HCT116 (cell line): ENCODE measurements around the gene SMG6. TPM values are rescaled to one million over a fixed set of nuclear protein-coding genes. Genes with fewer than 3 reads are reported as not detected.

Experiments
- ATAC-seq: fragments of 200-7000 bp; cut with Tn5 transposase; 2 replicates; pipeline ENCODE4 v1.9.1; 2020; ENCODE audit warnings: mild to moderate bottlenecking, moderate library complexity
- BruUV-seq: library from RNA; stranded (reverse); fragments of 400-500 nt; replicated peaks from 2 replicates; lab custom pipeline; 2021; lab: Mats Ljungman, UMichigan
- CTCF ChIA-PET: fragments of 300-600 bp; sonication (Branson Sonifier 250); formaldehyde crosslinking; loops from one replicate; lab custom pipeline; 2021; ENCODE audit warnings: antibody characterized with exemption; lab: Charles Lee
- POLR2A ChIA-PET: fragments of 300-600, 350-600 bp; sonication (Branson Sonifier 250); formaldehyde crosslinking; loops from one replicate; lab custom pipeline; 2021; ENCODE audit warnings: antibody characterized with exemption; lab: Charles Lee
- RAD21 ChIA-PET, 2 experiments: fragments of 300-600 bp; sonication (Branson Sonifier 250); formaldehyde crosslinking; loops; one replicate each; lab custom pipeline; 2023; ENCODE audit warnings: low total read pairs in 2 of 2; ENCODE audit not compliant: uncharacterized antibody in 2 of 2, unreplicated experiment in 2 of 2, low non-redundant PET in 1 of 2; lab: Charles Lee
- DNase-seq: peaks from one replicate; pipeline ENCODE4 v3.0.0-alpha.2; 2010; ENCODE audit warnings: low read depth, low spot score
- H2AFZ ChIP-seq: fragments of 200-600 bp; shearing (Covaris generic), sonication (generic); 2 replicates; pipeline ENCODE4 v1.6.1; 2017; ENCODE audit warnings: low read depth, mixed run types, mixed read lengths, antibody characterized with exemption, low read length; ENCODE audit not compliant: poor library complexity, severe bottlenecking
- H3K27ac ChIP-seq: 2 replicates; pipeline ENCODE4 v1.5.1; 2012; ENCODE audit warnings: low read depth, low read length
- H3K27me3 ChIP-seq: fragments of 200-600 bp; sonication (generic); 2 replicates; pipeline ENCODE4 v1.6.1; 2016; ENCODE audit warnings: mixed run types, low read length, mixed read lengths; ENCODE audit not compliant: insufficient read depth
- H3K36me3 ChIP-seq, 2 experiments: fragments of 200-500 bp in 1 of 2; fragments of 200-600 bp in 1 of 2; sonication (Bioruptor generic) in 1 of 2; sonication (generic) in 1 of 2; 2 replicates each; pipeline versions ENCODE4 v1.5.1 to v1.6.1; 2014 to 2016; ENCODE audit warnings: low read length in 2 of 2, inconsistent platforms in 1 of 2, mixed read lengths in 1 of 2, mixed run types in 1 of 2; ENCODE audit not compliant: insufficient read depth in 2 of 2, control insufficient read depth in 1 of 2
- H3K4me1 ChIP-seq, 2 experiments: fragments of 200-600 bp in 1 of 2; sonication (generic) in 1 of 2; 2 replicates each; pipeline versions ENCODE4 v1.5.1 to v1.6.1; 2012 to 2017; ENCODE audit warnings: low read length in 2 of 2, inconsistent platforms in 1 of 2, mild to moderate bottlenecking in 1 of 2, mixed read lengths in 1 of 2, mixed run types in 1 of 2, moderate library complexity in 1 of 2; ENCODE audit not compliant: insufficient read depth in 2 of 2, control insufficient read depth in 1 of 2
- H3K4me2 ChIP-seq: fragments of 200-600 bp; sonication (generic); 2 replicates; pipeline ENCODE4 v1.6.1; 2017; ENCODE audit warnings: mixed run types, low read length, mixed read lengths
- H3K4me3 ChIP-seq, 2 experiments: fragments of 200-600 bp in 1 of 2; sonication (generic) in 1 of 2; replicated peaks in 1 of 2; 2 replicates each; pipeline ENCODE4 v1.5.1; 2011 to 2016; ENCODE audit warnings: low read length in 2 of 2, control low read depth in 1 of 2, low read depth in 1 of 2, mild to moderate bottlenecking in 1 of 2, mixed read lengths in 1 of 2, mixed run types in 1 of 2
- H3K79me2 ChIP-seq: fragments of 200-600 bp; sonication (generic); 2 replicates; pipeline ENCODE4 v1.6.1; 2017; ENCODE audit warnings: mild to moderate bottlenecking, mixed run types, low read length, moderate library complexity, mixed read lengths; ENCODE audit not compliant: insufficient read depth
- H3K9ac ChIP-seq: fragments of 200-600 bp; sonication (generic); 2 replicates; pipeline ENCODE4 v1.6.1; 2016; ENCODE audit warnings: low read length, mixed read lengths
- H3K9me2 ChIP-seq: fragments of 200-600 bp; sonication (generic), shearing (Covaris generic); 2 replicates; pipeline ENCODE4 v1.6.1; 2017; ENCODE audit warnings: mixed run types, mild to moderate bottlenecking, moderate library complexity; ENCODE audit not compliant: insufficient read depth
- H3K9me3 ChIP-seq, 2 experiments: fragments of 200-500 bp in 1 of 2; fragments of 200-600 bp in 1 of 2; sonication (Bioruptor generic) in 1 of 2; sonication (generic) in 1 of 2; 2 replicates each; pipeline ENCODE4 v1.6.1; 2014 to 2017; ENCODE audit warnings: low read length in 2 of 2, mixed read lengths in 2 of 2, inconsistent platforms in 1 of 2, low read depth in 1 of 2, mild to moderate bottlenecking in 1 of 2, mixed run types in 1 of 2, moderate library complexity in 1 of 2; ENCODE audit not compliant: control insufficient read depth in 1 of 2, insufficient read depth in 1 of 2
- H4K20me1 ChIP-seq: fragments of 200-600 bp; sonication (generic), shearing (Covaris generic); 2 replicates; pipeline ENCODE4 v1.6.1; 2017; ENCODE audit warnings: mixed run types, mild to moderate bottlenecking, moderate library complexity; ENCODE audit not compliant: insufficient read depth
- CEBPB ChIP-seq: IDR thresholded peaks from 2 replicates; pipeline ENCODE4 v1.6.1; 2012; ENCODE audit warnings: low read depth
- ELF1 ChIP-seq: IDR thresholded peaks from 2 replicates; pipeline ENCODE4 v1.6.1; 2012; ENCODE audit warnings: low read depth, borderline replicate concordance
- EZH2 ChIP-seq: fragments of 200-600 bp; sonication (generic); IDR thresholded peaks from 2 replicates; pipeline ENCODE4 v1.6.1; 2017; ENCODE audit warnings: antibody characterized with exemption, mixed run types
- EZH2phosphoT487 ChIP-seq: fragments of 200-600 bp; IDR thresholded peaks from 2 replicates; pipeline ENCODE4 v1.6.1; 2018; ENCODE audit warnings: antibody characterized with exemption, borderline replicate concordance
- FOSL1 ChIP-seq: IDR thresholded peaks from 2 replicates; pipeline ENCODE4 v1.6.1; 2012; ENCODE audit warnings: low read depth
- JUND ChIP-seq: IDR thresholded peaks from 2 replicates; pipeline ENCODE4 v1.6.1; 2012
- POLR2AphosphoS5 ChIP-seq: IDR thresholded peaks from 2 replicates; pipeline ENCODE4 v1.6.1; 2011; ENCODE audit warnings: mild to moderate bottlenecking, low read depth, low read length, moderate library complexity
- RAD21 ChIP-seq: IDR thresholded peaks from 2 replicates; pipeline ENCODE4 v1.6.1; 2012; ENCODE audit warnings: low read depth, mild to moderate bottlenecking
- TCF7L2 ChIP-seq: IDR thresholded peaks from 2 replicates; pipeline ENCODE4 v1.7.0; 2011; ENCODE audit warnings: borderline replicate concordance, inconsistent platforms; ENCODE audit not compliant: insufficient read depth, insufficient read length; ENCODE audit errors: extremely low read depth
- YY1 ChIP-seq: IDR thresholded peaks from 2 replicates; pipeline ENCODE4 v1.6.1; 2011; ENCODE audit warnings: low read length, low read depth, moderate library complexity, mild to moderate bottlenecking; ENCODE audit not compliant: insufficient replicate concordance; ENCODE audit errors: extremely low read depth
- intact Hi-C: fragments of 100-400 bp; cut with micrococcal nuclease; formaldehyde crosslinking; loops from 2 replicates; pipeline ENCODE4 v1.10.0; 2022
- total RNA-seq: library from RNA; stranded (reverse); gene quantifications from one replicate; pipeline ENCODE4 v1.2.1, GENCODE V29; 2021; ENCODE audit not compliant: unreplicated experiment
- TF ChIP-seq, protein P1 (sequence below): IDR thresholded peaks from 2 replicates; pipeline ENCODE4 v1.6.1; 2011; ENCODE audit warnings: mild to moderate bottlenecking, low read length, moderate library complexity; ENCODE audit not compliant: insufficient replicate concordance; ENCODE audit errors: extremely low read depth
- TF ChIP-seq, protein P2 (sequence below), 3 experiments: fragments of 200-600 bp in 1 of 3; sonication (generic) in 1 of 3; IDR thresholded peaks in 2 of 3; conservative IDR thresholded peaks in 1 of 3; 2 replicates each; pipeline ENCODE4 v1.5.1; 2012 to 2017; ENCODE audit warnings: low read depth in 2 of 3, low read length in 2 of 3, antibody characterized with exemption in 1 of 3, borderline replicate concordance in 1 of 3, control low read depth in 1 of 3, mild to moderate bottlenecking in 1 of 3, mixed read lengths in 1 of 3, mixed run types in 1 of 3, moderate library complexity in 1 of 3; ENCODE audit not compliant: insufficient read depth in 1 of 3
- TF ChIP-seq, protein P3 (sequence below): IDR thresholded peaks from 2 replicates; pipeline ENCODE4 v1.6.1; 2012

The SMG6 gene
- total RNA-seq, 1 experiment from 2014 or later, result 23.1 TPM

DNA sequence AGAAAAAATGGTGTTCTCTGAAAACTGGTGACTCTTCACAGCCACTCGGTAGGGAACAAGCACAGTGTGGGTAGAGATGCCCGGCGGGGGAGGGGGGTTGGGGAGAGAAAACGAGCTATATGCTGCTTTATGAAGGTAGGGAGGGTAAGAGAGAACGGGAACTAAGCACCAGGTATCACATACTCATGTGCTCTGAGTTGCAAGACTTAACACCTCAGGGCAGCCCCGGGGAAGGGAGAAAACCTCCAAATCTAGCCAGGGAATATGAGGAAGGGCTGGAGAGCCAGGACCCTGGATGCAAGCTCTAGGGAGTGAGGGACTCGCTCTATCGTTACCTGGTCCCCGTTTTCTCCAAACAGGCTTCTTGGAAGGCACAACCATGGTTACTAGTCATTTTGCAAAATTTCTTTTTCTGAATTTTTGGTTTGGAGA lies 213.4 kb downstream of the SMG6 start:
- H3K9me2 ChIP-seq, result no peaks in the 10 kb centered on the region
- CTCF ChIA-PET, result no interaction called here
- no peaks in the 10 kb centered on the region for H3K79me2 ChIP-seq
- intact Hi-C loops, result no loop called here
- BruUV-seq, result no TSS peak
- peaks cover 6% of the 10 kb centered on the region in 2 experiments; a peak in 3 of 4 replicates for H3K4me1 ChIP-seq
- no peak for DNase-seq
- H3K27me3 ChIP-seq, result no peaks in the 10 kb centered on the region
- TF ChIP-seq RAD21, result no peak
- no peak for TF ChIP-seq POLR2AphosphoS5
- no peak for TF ChIP-seq FOSL1
- TF ChIP-seq, protein P1, sequence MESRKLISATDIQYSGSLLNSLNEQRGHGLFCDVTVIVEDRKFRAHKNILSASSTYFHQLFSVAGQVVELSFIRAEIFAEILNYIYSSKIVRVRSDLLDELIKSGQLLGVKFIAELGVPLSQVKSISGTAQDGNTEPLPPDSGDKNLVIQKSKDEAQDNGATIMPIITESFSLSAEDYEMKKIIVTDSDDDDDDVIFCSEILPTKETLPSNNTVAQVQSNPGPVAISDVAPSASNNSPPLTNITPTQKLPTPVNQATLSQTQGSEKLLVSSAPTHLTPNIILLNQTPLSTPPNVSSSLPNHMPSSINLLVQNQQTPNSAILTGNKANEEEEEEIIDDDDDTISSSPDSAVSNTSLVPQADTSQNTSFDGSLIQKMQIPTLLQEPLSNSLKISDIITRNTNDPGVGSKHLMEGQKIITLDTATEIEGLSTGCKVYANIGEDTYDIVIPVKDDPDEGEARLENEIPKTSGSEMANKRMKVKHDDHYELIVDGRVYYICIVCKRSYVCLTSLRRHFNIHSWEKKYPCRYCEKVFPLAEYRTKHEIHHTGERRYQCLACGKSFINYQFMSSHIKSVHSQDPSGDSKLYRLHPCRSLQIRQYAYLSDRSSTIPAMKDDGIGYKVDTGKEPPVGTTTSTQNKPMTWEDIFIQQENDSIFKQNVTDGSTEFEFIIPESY, result no peak
- no peak for TF ChIP-seq CEBPB
- no peak for TF ChIP-seq JUND
- TF ChIP-seq EZH2, result no peak
- no peak for TF ChIP-seq TCF7L2
- no peak for TF ChIP-seq YY1
- TF ChIP-seq, protein P2, sequence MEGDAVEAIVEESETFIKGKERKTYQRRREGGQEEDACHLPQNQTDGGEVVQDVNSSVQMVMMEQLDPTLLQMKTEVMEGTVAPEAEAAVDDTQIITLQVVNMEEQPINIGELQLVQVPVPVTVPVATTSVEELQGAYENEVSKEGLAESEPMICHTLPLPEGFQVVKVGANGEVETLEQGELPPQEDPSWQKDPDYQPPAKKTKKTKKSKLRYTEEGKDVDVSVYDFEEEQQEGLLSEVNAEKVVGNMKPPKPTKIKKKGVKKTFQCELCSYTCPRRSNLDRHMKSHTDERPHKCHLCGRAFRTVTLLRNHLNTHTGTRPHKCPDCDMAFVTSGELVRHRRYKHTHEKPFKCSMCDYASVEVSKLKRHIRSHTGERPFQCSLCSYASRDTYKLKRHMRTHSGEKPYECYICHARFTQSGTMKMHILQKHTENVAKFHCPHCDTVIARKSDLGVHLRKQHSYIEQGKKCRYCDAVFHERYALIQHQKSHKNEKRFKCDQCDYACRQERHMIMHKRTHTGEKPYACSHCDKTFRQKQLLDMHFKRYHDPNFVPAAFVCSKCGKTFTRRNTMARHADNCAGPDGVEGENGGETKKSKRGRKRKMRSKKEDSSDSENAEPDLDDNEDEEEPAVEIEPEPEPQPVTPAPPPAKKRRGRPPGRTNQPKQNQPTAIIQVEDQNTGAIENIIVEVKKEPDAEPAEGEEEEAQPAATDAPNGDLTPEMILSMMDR (IDR thresholded peaks at IDR 0.05 in 2 of 3, conservative IDR thresholded peaks at IDR 0.05 in 1 of 3; ENCODE audit: borderline replicate concordance in 1 of 3, insufficient read depth in 1 of 3, low read depth in 2 of 3, low read length in 2 of 3), result no peak
- TF ChIP-seq, protein P3, sequence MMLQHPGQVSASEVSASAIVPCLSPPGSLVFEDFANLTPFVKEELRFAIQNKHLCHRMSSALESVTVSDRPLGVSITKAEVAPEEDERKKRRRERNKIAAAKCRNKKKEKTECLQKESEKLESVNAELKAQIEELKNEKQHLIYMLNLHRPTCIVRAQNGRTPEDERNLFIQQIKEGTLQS, result no peak
- TF ChIP-seq EZH2phosphoT487, result no peak
- TF ChIP-seq ELF1, result no peak
- H4K20me1 ChIP-seq, result no peaks in the 10 kb centered on the region
- ATAC-seq, result no peak
- no peak overlapping the region for H3K4me3 ChIP-seq
- no peak overlapping the region for H3K27ac ChIP-seq
- POLR2A ChIA-PET, result no interaction called here
- H3K4me2 ChIP-seq, result no peak overlapping the region
- RAD21 ChIA-PET, result no interaction called here
- H2AFZ ChIP-seq, result no peak overlapping the region
- no peak overlapping the region for H3K9ac ChIP-seq
- H3K36me3 ChIP-seq, result no peaks in the 10 kb centered on the region
- no peaks in the 10 kb centered on the region for H3K9me3 ChIP-seq
